Stimulated activated CD8-positive, alpha-beta memory T cell treated with anti-CD3 and anti-CD28 coated beads, Interleukin-15, amount 100 ng/mL, for 48 hours (primary cell): ENCODE data around the gene PTMS.

ENCODE experiments used
- DNase-seq, 2 donors: peaks; one replicate each; pipeline ENCODE4 v3.0.0-alpha.2; 2020; ENCODE audit warnings: low read depth in 2 of 2

PTMS gene

GRCh38 chr12:6788972-6789924 lies 23.1 kb downstream of the PTMS start, which contains the start of gene CD4:
Gene CD4, plus strand, starts transcription at chr12:6789528. Its CDS starts 10,611 bp downstream, at chr12:6800139.
- no peak for DNase-seq

DNA sequence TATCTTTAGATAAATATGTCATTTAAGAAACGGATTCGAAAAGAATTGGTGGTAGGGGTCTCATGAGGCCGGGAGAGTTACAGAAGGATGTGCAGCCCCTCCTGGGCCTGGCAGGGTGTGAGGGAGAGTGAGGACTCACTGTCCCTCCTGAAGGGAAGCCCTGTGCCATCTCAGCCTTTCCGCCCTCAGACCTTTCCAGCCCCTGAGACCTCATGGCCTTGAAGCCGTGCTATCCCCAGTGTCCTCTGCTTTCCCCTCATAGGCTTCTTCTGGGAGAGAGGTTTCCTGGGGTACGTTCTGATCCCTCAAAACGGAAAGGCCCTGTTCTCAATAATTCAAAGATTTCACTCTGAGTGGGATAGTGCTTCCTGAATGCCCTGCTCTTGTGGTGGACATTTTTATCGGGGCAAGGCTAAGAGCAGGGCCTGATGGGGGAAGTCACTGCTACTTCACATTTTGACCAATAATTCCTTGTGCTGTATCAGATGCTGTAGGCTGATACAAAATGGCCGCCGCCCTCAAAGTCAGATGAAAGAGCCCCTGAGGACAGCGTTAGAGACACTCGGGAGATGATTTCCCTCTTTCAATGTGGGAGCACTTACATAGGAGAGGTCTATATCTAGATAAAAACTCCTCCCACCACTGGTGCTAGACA lies 24.5 kb downstream of the PTMS start:
- DNase-seq: no peak

DNA sequence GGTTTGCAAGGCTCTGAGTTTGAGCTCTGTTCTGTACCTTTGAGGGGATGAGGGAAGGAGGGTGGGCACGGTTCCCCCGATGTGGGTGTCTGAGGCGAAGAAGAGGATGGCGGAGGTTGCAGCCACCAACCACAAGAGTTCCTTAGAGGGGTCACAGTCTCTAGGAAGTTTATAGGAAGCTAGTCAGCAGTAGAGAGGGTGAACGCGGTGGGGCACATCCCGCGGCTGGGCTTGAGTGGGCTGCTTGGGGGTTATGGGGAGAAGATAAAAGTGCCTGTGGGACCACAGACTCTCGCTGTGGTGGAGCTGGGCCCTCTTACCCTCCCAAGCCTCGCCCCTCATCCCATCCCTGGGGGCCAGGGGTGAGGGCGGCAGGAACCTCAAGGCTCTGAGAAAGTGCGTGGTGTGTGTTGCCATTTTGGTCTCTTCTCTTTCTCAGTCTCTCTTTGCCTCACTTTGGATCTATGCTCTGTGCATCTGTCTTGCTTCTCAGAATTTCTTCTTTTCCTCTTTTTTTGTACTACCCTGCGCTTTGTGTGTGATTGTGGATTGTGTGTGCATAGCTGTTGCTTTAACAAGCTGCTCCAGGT lies 25.9 kb downstream of the PTMS start:
- DNase-seq: no peak

DNA sequence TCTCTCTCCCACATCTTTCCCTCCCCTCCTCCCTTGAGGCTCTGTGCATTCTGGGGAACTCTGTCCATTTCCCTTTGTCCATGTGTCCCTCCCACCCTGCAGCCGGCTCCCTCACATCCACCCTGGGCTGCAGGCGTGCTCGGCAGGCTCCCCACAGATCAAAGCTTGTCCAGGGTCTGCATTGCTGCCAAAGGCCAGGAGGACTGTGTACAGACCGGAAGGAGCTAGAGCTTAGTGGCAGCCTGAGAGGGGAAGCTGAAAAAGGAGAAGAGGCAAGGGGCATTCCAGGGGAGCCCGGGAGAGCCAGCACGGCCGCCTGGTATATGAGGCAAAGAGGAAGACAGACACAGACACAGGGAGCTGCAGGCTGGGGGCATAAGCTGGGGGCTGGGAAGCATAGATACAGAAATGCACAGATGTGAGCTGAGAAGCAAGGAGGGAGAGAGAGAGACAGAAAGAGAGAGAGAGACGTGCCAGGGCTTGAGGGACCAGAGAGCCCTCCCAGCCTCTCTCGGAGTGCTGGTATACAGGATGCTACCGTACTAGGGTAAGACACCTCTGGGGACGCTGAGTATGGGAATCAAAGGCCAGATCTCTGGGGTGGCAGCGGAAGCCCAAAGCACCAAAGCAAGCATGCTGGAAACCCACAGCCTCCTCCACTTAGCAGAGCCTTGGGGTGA lies 26.5 kb downstream of the PTMS start:
- DNase-seq: no peak

DNA sequence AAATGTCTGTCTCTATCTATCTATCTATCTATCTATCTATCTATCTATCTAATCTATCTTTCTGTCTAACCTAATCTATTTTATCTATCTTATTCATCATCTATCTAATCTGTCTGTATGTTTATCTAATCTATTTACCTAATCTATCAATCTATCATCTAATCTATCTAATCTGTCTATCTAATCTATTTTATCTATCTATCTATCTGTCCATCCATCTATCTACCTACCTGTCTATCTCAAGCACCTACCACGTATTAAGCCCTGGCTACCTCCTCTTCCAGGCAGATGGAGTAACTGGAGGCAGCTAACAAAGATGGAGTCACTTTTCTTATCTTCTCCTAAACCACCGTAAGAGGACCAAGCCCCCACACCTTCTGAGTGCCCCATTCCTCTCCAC lies 28.9 kb downstream of the PTMS start:
- DNase-seq: no peak

GRCh38 chr12:6796576-6796975 lies 30.4 kb downstream of the PTMS start:
- no peak for DNase-seq

DNA sequence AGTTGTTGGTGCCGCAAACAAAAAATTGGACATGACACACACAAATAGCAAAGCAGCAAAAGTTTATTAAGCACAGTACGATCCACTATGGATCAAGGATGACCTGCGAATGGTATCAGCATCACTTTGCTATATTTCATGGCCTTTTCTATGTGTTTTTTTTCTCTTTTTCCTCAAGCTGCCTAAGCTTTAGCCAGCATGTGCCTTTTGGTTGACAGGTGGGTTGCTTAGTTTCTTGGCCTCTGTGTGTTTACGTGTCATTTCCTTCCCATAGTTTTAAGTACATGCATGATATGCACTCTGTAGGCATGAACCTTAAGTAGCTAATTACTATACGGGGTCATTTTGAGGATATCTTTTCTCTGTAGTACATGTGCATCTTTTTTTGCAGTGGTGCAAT lies 33.0 kb downstream of the PTMS start:
- DNase-seq: no peak

DNA sequence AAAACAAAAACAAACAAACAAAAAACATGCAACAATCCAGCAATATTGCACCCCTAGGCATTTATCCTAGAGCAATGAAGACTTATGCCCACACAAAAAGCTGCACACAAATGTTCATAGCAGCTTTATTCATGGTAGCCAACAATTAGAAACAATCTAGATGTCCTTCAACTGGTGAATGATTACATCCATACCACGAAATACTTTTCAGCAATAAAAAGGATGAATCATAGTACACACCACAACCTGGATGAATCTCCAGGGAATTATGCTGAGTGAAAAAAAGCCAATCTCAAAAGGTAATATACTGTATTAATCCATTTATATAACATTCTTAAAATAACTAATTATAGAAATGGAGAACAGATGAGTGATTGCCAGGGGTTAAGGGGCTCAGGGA lies 41.0 kb downstream of the PTMS start:
- no peak for DNase-seq

DNA sequence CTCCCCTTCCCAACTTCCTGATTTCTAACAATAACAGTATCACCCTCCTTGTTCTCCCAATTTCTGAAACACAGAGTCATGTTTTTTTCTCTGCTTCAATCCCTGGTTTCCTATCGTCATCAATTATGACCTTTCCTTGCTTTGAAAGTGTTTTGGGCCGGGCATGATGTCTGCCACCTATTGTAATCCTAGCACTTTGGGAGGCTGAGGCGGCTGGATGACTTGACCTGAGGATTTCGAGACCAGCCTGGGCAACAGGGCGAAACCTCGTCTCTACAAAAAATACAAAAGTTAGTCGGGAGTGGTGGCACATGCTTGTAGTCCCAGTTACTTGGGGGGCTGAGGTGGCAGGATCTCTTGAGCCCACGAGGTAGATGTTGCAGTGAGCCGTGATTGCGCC lies 42.9 kb downstream of the PTMS start:
- DNase-seq: no peak

- no peak for DNase-seq
These were observed 44.6 kb downstream of the PTMS start for GRCh38 chr12:6810758-6811157.

- DNase-seq: no peak
These were observed 47.2 kb downstream of the PTMS start for GRCh38 chr12:6813363-6813762.

- no peak for DNase-seq
These were observed 50.4 kb downstream of the PTMS start for GRCh38 chr12:6816598-6816997.

DNA sequence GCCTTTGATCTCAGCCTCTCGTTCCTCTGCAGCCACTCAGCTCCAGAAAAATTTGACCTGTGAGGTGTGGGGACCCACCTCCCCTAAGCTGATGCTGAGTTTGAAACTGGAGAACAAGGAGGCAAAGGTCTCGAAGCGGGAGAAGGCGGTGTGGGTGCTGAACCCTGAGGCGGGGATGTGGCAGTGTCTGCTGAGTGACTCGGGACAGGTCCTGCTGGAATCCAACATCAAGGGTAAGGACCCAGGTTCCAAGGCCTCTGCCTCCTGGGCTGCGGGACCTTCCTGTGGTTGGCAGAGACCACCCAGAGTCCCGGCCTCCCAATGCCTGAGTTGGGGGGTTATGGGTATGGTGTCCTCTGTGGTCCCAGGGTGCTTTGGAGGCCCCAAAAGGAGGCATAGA lies 50.9 kb downstream of the PTMS start:
- DNase-seq: no peak

- DNase-seq: no peak
These were observed 51.5 kb downstream of the PTMS start for GRCh38 chr12:6817662-6818157.

DNA sequence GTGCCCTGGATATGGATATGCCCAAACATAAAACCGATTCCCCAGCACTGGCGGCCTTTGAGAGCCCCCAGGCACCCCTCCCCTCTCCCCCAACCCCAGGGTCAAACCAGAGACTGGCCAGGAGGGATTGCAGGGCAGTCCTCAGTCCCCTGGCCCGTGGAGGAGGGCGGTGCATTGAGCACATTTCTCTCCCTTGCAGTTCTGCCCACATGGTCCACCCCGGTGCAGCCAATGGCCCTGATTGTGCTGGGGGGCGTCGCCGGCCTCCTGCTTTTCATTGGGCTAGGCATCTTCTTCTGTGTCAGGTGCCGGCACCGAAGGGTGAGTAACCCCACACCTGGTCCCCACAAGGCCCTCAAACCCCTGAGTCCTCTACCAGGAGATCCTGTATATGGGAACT lies 52.1 kb downstream of the PTMS start:
- DNase-seq: no peak

DNA sequence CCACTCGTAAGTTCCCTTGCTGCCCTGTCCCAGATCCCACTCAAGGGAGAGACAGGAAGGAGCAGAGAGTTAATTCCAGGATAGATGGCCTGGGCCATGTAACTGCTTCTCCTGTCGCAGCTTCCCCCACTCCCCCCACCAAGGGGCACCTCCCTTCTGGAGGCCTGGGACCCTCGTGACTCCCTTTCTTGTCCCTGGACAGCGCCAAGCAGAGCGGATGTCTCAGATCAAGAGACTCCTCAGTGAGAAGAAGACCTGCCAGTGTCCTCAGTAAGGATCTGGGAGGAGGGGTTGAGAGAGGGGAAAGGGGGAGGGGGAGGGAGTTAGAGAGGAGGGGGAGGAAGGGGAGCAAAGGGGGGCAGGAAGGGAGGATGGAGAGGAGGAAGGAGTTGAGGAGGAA lies 52.5 kb downstream of the PTMS start:
- no peak for DNase-seq

DNA sequence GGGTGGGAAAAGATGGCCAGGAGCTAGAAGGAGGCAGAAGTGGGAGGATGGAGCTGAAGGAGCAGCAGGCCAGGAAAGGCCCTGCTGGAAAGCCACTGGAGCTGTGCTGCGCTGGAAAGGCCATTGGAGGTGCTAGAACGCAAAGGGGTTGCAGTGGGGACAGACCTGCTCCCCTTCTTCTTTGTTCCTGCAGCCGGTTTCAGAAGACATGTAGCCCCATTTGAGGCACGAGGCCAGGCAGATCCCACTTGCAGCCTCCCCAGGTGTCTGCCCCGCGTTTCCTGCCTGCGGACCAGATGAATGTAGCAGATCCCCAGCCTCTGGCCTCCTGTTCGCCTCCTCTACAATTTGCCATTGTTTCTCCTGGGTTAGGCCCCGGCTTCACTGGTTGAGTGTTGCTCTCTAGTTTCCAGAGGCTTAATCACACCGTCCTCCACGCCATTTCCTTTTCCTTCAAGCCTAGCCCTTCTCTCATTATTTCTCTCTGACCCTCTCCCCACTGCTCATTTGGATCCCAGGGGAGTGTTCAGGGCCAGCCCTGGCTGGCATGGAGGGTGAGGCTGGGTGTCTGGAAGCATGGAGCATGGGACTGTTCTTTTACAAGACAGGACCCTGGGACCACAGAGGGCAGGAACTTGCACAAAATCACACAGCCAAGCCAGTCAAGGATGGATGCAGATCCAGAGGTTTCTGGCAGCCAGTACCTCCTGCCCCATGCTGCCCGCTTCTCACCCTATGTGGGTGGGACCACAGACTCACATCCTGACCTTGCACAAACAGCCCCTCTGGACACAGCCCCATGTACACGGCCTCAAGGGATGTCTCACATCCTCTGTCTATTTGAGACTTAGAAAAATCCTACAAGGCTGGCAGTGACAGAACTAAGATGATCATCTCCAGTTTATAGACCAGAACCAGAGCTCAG lies 53.2 kb downstream of the PTMS start:
- DNase-seq: no peak

- DNase-seq: no peak
These were observed 54.0 kb downstream of the PTMS start for GRCh38 chr12:6820166-6820565.
